Suppressor macrophage (primary cell): Measurements from ENCODE around the gene INIP.
"Not testable (repeated sequence)": the region's sequence is repeated elsewhere in the genome, so short reads cannot be mapped to it uniquely, and the experiment has no call there.

ENCODE experiments used
- DNase-seq, 4 experiments: peaks; one replicate each; pipeline ENCODE4 v3.0.0-alpha.2; 2020 to 2022

Gene INIP

DNA sequence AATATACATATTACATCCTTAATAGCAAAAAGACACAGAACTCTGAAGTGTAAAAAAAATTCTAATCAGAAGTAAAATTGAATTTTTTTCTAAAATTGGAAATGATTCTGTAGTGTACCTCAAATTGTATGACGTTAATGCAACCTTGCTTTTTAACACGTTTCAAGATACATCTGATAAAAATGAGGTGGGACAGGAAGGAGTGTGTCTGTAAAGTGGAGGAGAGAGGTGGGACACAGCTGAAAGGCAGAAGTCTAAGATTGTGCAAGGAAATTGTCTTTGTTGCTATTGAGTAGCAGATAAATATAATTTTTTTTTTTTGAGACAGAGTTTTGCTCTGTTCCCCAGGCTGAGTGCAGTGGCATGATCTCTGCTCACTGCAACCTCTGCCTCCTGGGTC lies 17.0 kb upstream of the INIP start:
- DNase-seq: no peak

- DNase-seq: no peak
These were observed 14.1 kb upstream of the INIP start for GRCh38 chr9:112731971-112732370.

GRCh38 chr9:112728401-112728800 lies 10.5 kb upstream of the INIP start:
- no peak for DNase-seq

GRCh38 chr9:112726428-112726827 lies 8.5 kb upstream of the INIP start:
- DNase-seq: peak in 2 of 4 experiments; percentile 24 to 50

DNA sequence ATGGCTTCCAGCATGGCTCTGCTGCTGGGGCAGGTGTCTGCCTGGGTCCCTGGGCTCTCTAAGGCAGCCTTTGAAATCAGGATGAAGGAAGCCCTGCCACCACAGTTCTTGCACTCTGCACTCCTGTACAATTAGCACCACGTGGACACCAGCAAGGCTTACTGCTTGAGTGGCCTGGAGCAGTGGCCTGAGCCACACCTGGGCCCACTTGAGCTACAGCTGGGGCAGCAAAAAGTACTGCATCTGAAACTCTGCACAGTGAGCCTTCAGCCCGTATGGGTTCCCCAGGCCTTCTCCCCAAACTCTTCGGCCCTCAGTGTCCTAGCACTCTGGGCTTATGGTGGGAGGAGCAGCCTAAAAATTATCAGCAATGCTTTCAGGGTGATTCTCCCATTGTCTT lies 8.0 kb upstream of the INIP start:
- DNase-seq: no peak

GRCh38 chr9:112722749-112723148 lies 4.8 kb upstream of the INIP start:
- not testable (repeated sequence) for DNase-seq

GRCh38 chr9:112720113-112720780 lies 2.3 kb upstream of the INIP start:
- DNase-seq: no peak

GRCh38 chr9:112719696-112720095 lies 1.8 kb upstream of the INIP start:
- DNase-seq: no peak

GRCh38 chr9:112719241-112719691 lies 1.3 kb upstream of the INIP start:
- DNase-seq: no peak

DNA sequence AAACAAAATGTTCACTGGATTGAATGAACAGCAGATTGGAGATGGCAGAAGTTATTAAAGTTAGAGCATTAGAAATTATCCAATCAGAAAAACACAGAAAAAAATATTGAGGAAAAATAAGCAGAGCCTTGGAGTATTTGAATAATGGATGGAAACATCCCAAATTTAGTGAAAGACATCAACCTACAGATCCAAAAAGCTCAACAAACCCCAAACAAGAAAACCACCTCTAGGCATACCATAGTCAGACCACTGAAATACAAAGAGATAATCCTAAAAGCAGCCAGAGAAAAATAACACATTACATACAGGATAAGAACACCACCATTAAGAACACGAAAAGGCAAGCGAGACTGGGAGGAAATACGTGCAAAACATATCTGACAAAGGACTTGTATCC lies 5.2 kb downstream of the INIP start:
- DNase-seq: no peak

DNA sequence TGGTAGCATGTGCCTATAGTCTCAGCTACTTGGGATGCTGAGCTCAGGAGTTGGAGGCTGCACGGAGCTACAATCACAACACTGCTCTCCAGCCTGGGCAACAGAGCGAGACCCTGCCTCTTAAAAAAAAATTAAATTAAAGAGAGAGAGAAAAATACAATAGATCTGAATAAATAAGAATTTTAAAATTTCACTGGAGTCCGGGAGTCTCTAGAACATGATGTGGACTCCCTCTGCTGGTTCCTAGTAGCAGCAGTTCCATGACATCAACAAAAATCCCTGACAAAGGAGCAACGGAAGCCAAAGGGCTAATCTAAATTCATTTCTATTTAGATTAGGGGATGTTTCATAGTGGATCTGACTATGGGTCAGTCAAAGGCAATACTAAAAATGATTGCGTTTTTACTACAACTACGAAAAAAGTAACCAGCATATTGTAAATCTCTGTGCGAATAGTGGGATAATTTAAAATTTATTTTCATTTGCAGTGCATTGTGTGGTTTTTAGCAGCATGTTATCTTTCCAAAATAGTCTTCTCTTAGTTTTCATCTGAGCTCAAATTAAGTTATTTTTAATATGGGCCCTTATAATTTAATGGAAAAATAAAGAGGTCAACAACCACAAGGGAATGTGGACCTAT lies 6.7 kb downstream of the INIP start:
- DNase-seq: peak; percentile 9 to 46 (median 36)

DNA sequence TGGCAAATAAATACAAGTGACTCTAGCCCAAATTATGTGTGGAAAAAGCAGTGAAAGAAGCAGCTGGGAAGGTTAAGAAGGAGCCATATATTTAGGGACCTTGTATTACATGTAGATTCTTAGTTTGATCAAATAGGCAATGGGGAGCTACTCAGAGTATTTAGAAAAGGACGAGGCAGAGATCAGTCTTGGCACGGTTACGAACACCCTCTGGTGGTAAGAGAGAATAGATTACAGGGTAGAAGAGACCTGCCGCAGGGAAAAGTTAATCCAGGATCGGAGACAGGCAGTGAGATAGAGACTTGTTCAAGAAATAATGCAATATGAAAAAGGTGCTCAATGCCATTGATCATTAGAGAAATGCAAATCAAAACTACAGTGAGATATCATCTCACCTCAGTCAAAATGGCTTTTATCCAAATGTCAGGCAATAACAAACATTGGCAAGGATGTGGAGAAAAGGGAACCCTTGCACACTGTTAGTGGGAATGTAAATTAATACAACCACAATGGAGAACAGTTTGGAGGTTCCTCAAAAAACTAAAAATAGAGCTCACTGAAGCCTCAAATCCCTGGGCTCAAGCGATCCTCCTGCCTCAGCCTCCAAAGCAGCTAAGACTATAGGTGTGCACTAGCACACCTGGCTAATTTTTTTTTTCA lies 12.0 kb downstream of the INIP start:
- DNase-seq: peak in 1 of 4 experiments; percentile 6

DNA sequence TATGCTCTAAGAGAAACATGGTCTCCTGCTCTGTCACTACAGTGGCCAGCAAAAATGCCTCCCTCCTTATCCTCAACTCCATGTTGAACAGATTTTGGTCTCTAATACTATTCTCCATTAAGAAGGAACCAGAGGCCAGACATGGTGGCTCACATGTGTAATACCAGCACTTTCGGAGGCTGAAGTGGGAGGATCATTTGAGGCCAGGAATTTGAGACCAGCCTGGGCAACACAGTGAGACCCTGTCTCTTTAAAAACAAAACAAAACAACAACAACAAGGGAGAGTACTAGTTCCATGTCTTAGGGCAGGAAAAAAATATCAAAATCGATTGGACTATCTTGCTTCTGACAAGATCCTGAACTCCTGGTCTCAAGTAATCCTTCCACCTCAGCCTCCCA lies 14.6 kb downstream of the INIP start:
- no peak for DNase-seq

GRCh38 chr9:112700085-112700484 lies 17.8 kb downstream of the INIP start:
- no peak for DNase-seq

- DNase-seq: no peak
These were observed 18.7 kb downstream of the INIP start for GRCh38 chr9:112699230-112699629.

GRCh38 chr9:112696461-112696860 lies 21.5 kb downstream of the INIP start:
- DNase-seq: no peak

DNA sequence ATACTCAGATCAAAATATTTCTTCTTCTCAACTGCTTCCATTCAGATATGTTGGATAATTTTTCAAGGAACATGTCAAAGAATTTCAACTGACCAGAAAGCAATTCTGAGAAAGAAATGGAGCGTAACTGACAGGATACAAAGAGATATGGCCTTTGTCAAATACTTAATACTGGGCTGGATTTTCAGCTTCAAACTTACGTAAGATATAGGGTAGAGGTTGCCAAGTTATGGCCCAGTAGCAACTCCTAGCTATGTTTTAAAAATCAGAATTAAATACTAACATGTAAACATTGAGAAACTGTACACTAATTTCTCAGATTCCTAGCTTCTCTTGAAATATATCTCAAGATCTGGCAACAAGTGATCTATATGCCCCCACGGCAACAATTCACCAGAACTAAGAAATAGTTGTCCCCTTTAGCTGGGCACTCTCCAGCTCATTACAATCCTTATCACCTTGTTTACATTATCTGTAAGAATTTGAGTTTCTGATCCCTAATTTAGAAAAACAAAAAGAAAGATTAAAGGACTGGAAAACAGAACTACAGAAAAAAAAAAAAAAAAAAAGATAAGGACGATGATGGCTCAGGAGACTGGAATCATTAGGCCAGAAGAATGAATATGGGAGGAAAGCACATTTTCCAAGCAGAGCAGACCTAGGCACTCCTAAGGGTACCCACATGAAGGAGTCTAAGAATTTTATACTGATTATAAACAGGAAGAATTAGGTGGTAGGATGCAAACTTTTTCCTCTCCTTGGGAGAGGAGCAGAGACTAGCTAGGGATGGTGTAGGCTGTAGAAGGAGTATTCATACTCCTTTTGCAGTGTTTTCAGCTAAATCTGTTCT lies 23.0 kb downstream of the INIP start:
- no peak for DNase-seq

DNA sequence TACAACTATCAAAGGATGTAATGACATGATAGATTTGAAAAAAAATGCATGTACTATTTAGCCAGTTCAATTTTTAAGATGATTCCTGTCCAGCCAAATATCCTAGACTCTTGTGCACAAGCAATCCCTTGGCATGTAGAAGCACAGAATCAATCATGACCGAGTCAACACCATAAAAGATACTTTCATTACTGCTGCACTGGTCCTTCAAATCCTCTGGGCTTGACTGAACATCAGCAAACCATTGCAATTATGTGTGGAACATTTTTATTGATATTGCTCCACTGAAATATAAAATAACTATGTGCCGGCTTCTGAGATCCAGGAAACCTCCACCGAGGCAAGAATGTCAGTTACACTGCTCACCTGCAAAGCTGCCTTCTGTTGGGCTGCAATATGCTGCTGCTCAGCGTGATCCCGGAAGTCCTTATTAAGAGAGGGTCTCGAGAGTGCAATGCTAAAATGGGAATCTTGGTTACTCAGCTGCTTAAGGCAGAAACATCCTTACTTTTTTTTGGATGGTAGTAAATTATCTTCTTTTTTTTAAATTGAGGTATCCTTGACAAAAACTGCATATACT lies 28.7 kb downstream of the INIP start:
- DNase-seq: no peak

- no peak for DNase-seq
These were observed 37.0 kb downstream of the INIP start for GRCh38 chr9:112680731-112681402.

GRCh38 chr9:112677040-112677439 lies 40.9 kb downstream of the INIP start:
- no peak for DNase-seq

DNA sequence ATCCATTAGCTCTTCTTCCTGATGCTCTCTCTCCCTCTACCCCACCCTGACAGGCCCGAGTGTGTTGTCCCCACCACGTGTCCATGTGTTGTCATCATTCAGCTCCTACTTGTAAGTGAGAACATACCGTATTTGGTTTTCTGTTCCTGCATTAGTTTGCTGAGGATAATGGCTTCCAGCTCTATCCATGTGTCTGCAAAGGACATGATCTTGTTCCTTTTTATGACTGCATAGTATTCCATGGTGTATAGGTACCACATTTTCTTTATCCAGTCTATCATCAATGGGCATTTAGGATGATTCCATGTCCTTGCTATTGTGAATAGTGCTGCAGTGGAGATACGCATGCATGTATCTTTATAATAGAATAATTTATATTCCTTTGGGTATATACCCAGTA lies 44.7 kb downstream of the INIP start:
- DNase-seq: not testable (repeated sequence)

- no peak for DNase-seq
These were observed 46.8 kb downstream of the INIP start for GRCh38 chr9:112670991-112671625.
